ENCODE measurements around the gene MINDY2.
"Not testable (repeated sequence)": the region's sequence is repeated elsewhere in the genome, so short reads cannot be mapped to it uniquely, and the experiment has no call there.

Gene MINDY2

GRCh38 chr15:58880320-58880719 lies 109.2 kb downstream of the MINDY2 start:
- no peak for DNase-seq (ENCODE audit: low read depth, low spot score)

- no peak for DNase-seq (ENCODE audit: low read depth, low spot score)
Measured at GRCh38 chr15:58882243-58882642, 111.1 kb downstream of the MINDY2 start.

- DNase-seq (ENCODE audit: low read depth, low spot score) = not testable (repeated sequence)
Measured at GRCh38 chr15:58883926-58884325, 112.8 kb downstream of the MINDY2 start.

- no peak for DNase-seq (ENCODE audit: low read depth, low spot score)
Measured at GRCh38 chr15:58886921-58887320, 115.8 kb downstream of the MINDY2 start.

- no peak for DNase-seq (ENCODE audit: low read depth, low spot score)
Measured at GRCh38 chr15:58889363-58889762, 118.3 kb downstream of the MINDY2 start.

- DNase-seq (ENCODE audit: low read depth, low spot score) = no peak
Measured at GRCh38 chr15:58898150-58898680, 127.1 kb downstream of the MINDY2 start.

GRCh38 chr15:58900631-58901030 lies 129.5 kb downstream of the MINDY2 start:
- DNase-seq (ENCODE audit: low read depth, low spot score) = no peak

- DNase-seq (ENCODE audit: low read depth, low spot score) = no peak
Measured at GRCh38 chr15:58908550-58909309, 137.6 kb downstream of the MINDY2 start.

GRCh38 chr15:58909616-58910015 lies 138.5 kb downstream of the MINDY2 start:
- no peak for DNase-seq (ENCODE audit: low read depth, low spot score)

GRCh38 chr15:58910456-58910855 lies 139.4 kb downstream of the MINDY2 start:
- no peak for DNase-seq (ENCODE audit: low read depth, low spot score)
